ENCODE data around the gene GEMIN5.

DNA sequence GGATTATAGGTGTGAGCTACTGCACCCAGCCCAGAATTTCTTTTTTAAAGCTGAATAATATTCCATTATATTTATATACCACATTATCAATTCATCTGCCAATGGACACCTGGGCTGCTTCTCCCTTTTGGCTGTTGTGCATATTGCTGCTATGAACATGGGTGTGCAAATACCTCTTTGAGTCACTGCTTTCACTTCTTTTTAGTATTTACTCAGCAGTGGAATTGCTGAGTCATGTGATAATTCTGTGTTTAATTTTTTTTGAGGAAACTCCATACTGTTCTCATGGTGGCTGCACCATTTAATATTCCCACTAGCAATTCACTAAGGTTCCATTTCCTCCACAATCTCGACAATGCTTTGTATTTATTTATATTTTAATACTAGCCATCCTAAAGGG lies 39.4 kb upstream of the GEMIN5 start:
- TF ChIP-seq TARDBP (IDR thresholded peaks at IDR 0.05) (no peak), SP1 (IDR thresholded peaks at IDR 0.05) (no peak), BHLHE40 (IDR thresholded peaks at IDR 0.05; ENCODE audit: borderline replicate concordance) (no peak), HDGF (IDR thresholded peaks at IDR 0.05; ENCODE audit: borderline replicate concordance) (no peak), SUZ12 (IDR thresholded peaks at IDR 0.05) (no peak)

Data from HEK293T (cell line).